Dedifferentiated amniotic fluid mesenchymal stem cell (primary cell): Measurements from ENCODE around the gene KATNIP.

Experiments
- DNase-seq: peaks from one replicate; pipeline ENCODE4 v3.0.0-alpha.2; 2016; ENCODE audit errors: extremely low spot score

Gene KATNIP

GRCh38 chr16:27583634-27584033 is 33.7 kb downstream of the KATNIP start:
- DNase-seq, result no peak

- no peak for DNase-seq
These were observed 35.3 kb downstream of the KATNIP start for GRCh38 chr16:27585200-27585599.

GRCh38 chr16:27586711-27587110 is 36.8 kb downstream of the KATNIP start:
- no peak for DNase-seq

GRCh38 chr16:27588057-27588456 is 38.1 kb downstream of the KATNIP start:
- no peak for DNase-seq

- DNase-seq, result no peak
These were observed 41.9 kb downstream of the KATNIP start for GRCh38 chr16:27591837-27592236.

- no peak for DNase-seq
These were observed 45.5 kb downstream of the KATNIP start for GRCh38 chr16:27595475-27595874.

GRCh38 chr16:27595993-27596392 is 46.0 kb downstream of the KATNIP start:
- DNase-seq, result no peak

GRCh38 chr16:27596411-27596810 is 46.5 kb downstream of the KATNIP start:
- no peak for DNase-seq

GRCh38 chr16:27597361-27597760 is 47.4 kb downstream of the KATNIP start:
- no peak for DNase-seq

- no peak for DNase-seq
These were observed 48.3 kb downstream of the KATNIP start for GRCh38 chr16:27598220-27598619.

GRCh38 chr16:27598931-27599565 is 49.1 kb downstream of the KATNIP start:
- no peak for DNase-seq

GRCh38 chr16:27599606-27600005 is 49.7 kb downstream of the KATNIP start:
- DNase-seq, result no peak
